GM21390 (cell line): ENCODE data around the gene DEPDC5.
"Not testable (repeated sequence)": the region's sequence is repeated elsewhere in the genome, so short reads cannot be mapped to it uniquely, and the experiment has no call there.

ENCODE experiments used
- ATAC-seq: cut with Tn5 transposase; IDR thresholded peaks from one replicate; pipeline ENCODE4 v1.9.1; 2021; ENCODE audit not compliant: unreplicated experiment

The DEPDC5 gene

DNA sequence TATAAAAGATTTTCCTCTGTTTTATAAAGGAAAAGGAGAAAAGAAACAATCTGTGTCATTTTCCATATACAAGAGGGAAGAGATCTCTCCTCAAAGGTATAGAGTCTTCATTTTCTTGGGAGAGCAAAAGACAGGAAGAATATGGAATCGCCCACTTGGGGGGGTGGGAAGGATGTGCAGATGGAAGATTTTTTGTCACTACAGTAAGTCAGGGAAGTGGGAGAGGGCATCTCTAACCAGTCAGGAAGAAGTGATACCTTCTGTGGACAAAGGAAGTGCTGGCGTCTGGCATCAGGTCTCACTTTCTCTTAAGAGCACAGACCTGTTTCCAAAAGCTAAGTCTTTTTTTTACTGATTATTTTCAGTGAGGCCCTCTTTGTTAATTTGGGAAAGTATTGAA, 5.3 kb upstream of the DEPDC5 start:
- ATAC-seq, result no peak

- peak; percentile 66 for ATAC-seq
These were observed 4.0 kb upstream of the DEPDC5 start, which contains the start of gene PRR14L for GRCh38 chr22:31749636-31750364. TSS of gene PRR14L (minus strand) at chr22:31750132. CDS start at chr22:31738860, 11,272 bp downstream.

DNA sequence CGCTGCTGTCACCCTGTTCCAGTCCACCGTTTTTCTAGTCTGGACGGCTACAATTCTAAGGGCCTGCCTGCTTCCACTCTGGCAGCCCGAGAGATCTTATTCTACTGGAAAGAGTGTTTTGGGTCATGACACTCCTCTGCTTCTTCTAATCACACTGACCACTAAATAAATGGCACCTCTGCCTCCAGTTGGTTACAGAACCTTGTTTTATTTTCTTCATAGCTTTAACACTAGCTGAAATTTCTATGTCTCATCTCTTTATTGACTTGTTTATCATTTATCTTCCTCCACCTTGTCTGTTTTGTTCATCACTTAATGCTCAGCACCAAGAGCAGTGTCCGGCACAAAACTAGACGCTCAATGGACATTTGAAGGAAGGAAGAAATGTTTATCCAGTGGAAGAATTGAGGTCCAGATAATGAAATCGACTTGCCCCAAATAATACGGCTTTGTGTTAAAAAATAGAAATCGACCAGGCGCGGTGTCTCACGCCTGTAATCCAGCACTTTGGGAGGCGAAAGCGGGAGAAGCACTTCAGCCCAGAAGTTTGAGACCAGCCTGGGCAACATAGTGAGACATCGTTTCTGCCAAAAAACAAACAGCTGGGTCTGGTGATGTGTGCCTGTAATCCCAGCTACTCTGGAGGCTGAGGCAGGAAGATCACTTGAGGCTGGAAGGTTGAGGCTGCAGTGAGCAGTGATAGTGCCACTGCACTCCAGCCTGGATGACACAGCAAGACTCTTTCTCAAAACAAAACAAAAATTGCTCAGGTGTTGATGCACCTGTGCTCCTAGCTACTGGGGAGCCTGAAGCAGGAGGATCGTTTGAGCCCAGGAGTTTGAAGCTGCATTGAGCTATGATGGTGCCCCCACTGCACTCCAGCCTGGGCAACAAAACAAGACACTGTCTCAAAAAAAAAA, 3.2 kb upstream of the DEPDC5 start:
- no peak for ATAC-seq

- ATAC-seq, result no peak
These were observed 1.5 kb upstream of the DEPDC5 start for GRCh38 chr22:31752096-31752847.

GRCh38 chr22:31753005-31753633, 700 bp upstream of the DEPDC5 start:
- no peak for ATAC-seq

- ATAC-seq, result no peak
These were observed 994 bp downstream of the DEPDC5 start for GRCh38 chr22:31754813-31755212.

- no peak for ATAC-seq
These were observed 3.4 kb downstream of the DEPDC5 start for GRCh38 chr22:31757265-31757664.

DNA sequence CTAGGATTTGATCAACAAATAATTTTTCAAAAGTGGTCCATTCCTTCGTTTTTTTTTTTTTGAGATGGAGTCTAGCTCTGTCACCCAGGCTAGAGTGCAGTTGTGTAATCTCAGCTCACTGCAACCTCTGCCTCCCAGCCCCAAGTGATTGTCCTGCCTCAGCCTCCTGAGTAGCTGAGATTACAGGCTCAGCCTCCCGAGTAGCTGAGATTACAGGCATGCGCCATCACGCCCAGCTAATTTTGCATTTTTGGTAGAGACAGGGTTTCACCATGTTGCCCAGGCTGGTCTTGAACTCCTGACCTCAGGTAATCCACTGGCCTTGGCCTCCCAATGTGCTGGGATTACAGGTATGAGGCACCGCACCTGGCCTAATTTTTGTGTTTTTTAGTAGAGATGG, 5.0 kb downstream of the DEPDC5 start:
- not testable (repeated sequence) for ATAC-seq

GRCh38 chr22:31764785-31765184, 11.0 kb downstream of the DEPDC5 start:
- ATAC-seq, result no peak

GRCh38 chr22:31768422-31769059, 14.7 kb downstream of the DEPDC5 start:
- no peak for ATAC-seq

- no peak for ATAC-seq
These were observed 19.6 kb downstream of the DEPDC5 start for GRCh38 chr22:31773416-31773815.

DNA sequence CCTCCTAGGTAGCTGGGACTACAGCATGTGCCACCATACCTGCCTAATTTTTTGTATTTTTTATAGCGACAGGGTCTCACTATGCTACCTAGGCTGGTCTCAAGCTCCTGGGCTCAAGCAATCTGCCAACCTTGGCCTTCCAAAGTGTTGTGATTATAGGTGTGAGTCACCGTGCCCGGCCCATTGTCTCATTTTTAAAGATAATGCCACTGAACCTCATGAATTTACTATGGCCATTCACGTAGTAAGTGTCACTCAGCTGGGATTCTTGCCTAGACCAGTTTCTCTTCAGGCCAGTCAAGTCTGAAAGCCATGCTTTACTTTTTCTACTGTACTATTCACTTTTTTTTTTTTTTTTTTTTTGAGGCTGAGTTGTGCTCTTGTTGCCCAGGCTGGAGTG, 22.4 kb downstream of the DEPDC5 start:
- no peak for ATAC-seq

- no peak for ATAC-seq
These were observed 36.0 kb downstream of the DEPDC5 start for GRCh38 chr22:31789803-31790202.

DNA sequence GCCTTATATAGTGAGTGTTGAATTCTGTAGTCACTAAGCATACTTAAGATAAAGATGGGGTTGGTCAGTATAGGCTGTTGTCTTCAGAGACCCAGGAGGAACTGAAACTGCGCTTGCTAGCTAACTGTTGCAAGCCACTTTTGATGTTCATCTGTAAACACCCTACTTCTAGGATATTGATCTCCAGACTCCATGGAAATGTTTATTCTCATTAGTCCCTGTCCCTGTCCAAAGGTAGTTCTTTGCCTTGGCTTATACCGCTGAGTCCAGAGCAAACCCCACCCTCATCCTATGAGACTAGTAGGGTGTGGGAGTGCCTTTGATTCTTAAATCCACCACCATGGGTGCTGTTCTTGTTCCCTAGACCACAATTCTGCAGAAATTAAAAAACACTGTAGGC, 36.4 kb downstream of the DEPDC5 start:
- ATAC-seq, result peak; percentile 72

DNA sequence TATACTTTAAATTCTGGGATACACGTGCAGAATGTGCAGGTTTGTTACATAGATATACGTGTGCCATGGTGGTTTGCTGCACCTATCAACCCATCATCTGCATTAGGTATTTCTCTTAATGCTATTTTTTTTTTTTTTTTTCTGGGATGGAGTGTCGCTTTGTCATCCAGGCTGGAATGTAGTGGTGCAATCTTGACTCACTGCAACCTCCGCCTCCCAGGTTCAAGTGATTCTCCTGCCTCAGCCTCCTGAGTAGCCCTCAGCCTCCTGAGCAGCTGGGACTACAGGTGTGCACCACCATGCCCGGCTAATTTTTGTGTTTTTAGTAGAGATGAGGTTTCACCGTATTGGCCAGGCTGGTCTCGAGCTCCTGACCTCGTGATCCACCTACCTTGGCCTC, 45.5 kb downstream of the DEPDC5 start:
- ATAC-seq, result not testable (repeated sequence)

DNA sequence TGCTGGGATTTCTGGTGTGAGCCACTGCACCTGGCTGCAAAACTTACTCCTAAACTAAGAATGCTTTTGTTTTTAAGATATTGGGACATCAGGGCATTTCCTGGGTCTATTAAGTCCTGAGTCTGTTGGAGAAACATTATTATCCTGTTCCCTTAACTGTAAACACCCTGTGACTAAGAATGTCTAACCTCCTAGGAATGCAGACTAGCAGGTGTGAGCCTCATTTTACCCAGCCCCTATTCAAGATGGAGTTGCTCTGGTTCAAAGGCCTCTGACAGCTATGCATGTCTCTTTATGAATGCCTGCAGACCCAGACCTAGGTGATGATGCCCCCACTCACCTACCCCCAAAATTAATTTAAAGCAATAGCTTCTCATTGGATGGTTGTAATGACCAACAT, 46.2 kb downstream of the DEPDC5 start:
- no peak for ATAC-seq

DNA sequence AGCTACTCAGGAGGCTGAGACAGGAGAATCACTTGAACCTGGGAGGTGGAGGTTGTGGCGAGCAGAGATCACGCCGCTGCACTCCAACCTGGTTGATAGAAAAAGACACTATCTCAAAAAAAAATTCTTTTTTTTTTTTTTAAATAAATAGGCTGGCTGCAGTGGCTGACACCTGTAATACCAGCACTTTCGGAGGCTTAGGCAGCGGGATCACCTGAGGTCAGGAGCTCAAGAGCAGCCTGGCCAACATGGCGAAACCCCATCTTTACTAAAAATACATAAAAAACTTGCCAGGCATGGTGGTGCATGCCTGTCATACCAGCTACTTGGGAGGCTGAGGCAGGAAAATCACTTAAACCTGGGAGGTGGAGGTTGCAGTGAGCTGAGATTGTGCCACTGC, 47.0 kb downstream of the DEPDC5 start:
- ATAC-seq, result not testable (repeated sequence)

GRCh38 chr22:31802575-31802974, 48.8 kb downstream of the DEPDC5 start:
- no peak for ATAC-seq

DNA sequence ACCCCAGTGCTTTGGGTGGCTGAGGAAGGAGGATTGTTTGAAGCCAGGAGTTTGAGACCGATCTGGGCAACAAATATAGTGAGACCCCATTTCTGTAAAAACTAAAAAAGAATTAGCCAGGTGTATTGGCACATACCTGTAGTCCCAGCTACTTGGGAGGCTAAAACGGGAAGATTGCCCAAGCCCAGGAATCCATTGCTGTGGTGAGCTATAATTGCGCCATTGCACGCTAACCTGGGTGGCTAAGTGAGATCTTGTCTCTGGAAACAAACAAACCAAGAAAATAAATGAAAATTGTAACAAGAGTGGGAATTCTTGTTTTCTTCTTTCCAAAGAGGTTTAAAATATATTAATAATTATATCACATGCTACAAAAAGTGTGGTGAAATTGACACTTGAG, 52.9 kb downstream of the DEPDC5 start:
- ATAC-seq, result no peak

DNA sequence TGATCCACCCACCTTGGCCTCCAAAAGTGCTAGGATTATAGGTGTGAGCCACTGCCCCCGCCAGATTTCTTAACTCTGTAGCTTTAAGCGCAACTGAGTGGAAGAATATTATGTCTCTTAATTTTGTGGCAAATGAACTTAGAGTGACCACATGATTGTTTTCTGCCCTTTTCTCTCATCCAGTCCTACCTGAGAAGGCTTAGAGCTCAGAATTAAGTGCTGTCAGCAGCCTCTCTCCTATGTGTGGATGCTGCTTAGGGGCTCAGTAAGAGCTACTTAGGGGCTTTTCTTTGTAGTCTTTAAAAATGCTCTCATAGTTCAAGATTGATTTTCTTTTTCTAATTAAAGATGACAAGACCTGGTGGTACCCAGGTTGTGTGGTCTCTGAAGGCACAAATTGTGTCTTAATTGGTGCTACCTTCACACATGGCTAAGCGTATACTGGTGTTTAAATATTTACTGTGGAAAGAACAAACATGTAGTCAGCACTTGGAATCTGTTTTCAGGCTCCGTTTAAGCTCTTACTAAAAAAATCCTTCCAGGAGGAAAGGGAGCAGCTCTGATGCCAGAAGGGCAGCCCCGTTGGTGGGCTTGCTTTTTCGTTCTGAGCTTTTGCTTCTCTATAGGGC, 59.3 kb downstream of the DEPDC5 start:
- no peak for ATAC-seq
